HUES48 (cell line): Measurements from ENCODE around the gene OR6N1.

Source experiments
- H3K27ac ChIP-seq: one replicate; pipeline ENCODE4 v1.7.0; 2013; ENCODE audit warnings: low read depth, low read length, inconsistent platforms
- H3K27me3 ChIP-seq: 2 replicates; pipeline ENCODE4 v1.6.1; 2013; ENCODE audit warnings: mild to moderate bottlenecking, low read length; ENCODE audit not compliant: control insufficient read depth, insufficient read depth
- H3K36me3 ChIP-seq: 2 replicates; pipeline ENCODE4 v1.6.1; 2013; ENCODE audit warnings: low read length; ENCODE audit not compliant: control insufficient read depth, insufficient read depth
- H3K4me1 ChIP-seq: 2 replicates; pipeline ENCODE4 v1.6.1; 2013; ENCODE audit warnings: mild to moderate bottlenecking, low read length; ENCODE audit not compliant: control insufficient read depth, insufficient read depth
- H3K4me3 ChIP-seq: 2 replicates; pipeline ENCODE4 v1.5.1; 2013; ENCODE audit warnings: mild to moderate bottlenecking, low read depth, low read length
- H3K9ac ChIP-seq: 2 replicates; pipeline ENCODE4 v1.6.1; 2013; ENCODE audit warnings: mild to moderate bottlenecking, low read depth, low read length, moderate library complexity
- H3K9me3 ChIP-seq: 2 replicates; pipeline ENCODE4 v1.6.1; 2013; ENCODE audit warnings: low read length; ENCODE audit not compliant: control insufficient read depth, insufficient read depth

Gene OR6N1

GRCh38 chr1:158771950-158772866 lies at the start of gene OR6N1:
OR6N1 (minus strand) TSS chr1:158772195; CDS start chr1:158766682, 5,513 bp downstream.
- no peaks in the 10 kb centered on the region for H3K27me3 ChIP-seq

GRCh38 chr1:158821723-158822122 lies 49.7 kb upstream of the OR6N1 start:
- H3K9me3 ChIP-seq: 0 out of 2 replicates have a peak, but pooled peaks cover 2% of the 10 kb centered on the region
- no peaks in the 10 kb centered on the region for H3K27me3 ChIP-seq
- no peaks in the 10 kb centered on the region for H3K36me3 ChIP-seq
- no peak overlapping the region for H3K4me3 ChIP-seq
- H3K9ac ChIP-seq: no peak overlapping the region
- H3K27ac ChIP-seq: no peak overlapping the region
- H3K4me1 ChIP-seq: no peaks in the 10 kb centered on the region

More at GRCh38 chr1:158771950-158772866, at the start of gene OR6N1:
- H3K9me3 ChIP-seq: no peaks in the 10 kb centered on the region
- H3K36me3 ChIP-seq: no peaks in the 10 kb centered on the region
- no peak within 1 kb of the TSS for H3K4me3 ChIP-seq
- no peaks in the 10 kb centered on the region for H3K4me1 ChIP-seq
- no peak within 1 kb of the TSS for H3K9ac ChIP-seq
- no peak within 1 kb of the TSS for H3K27ac ChIP-seq

GRCh38 chr1:158819461-158820443 lies 47.8 kb upstream of the OR6N1 start:
- Histone ChIP-seq H3K4me3 (no peak overlapping the region), H3K27ac (no peak overlapping the region), H3K4me1 (no peaks in the 10 kb centered on the region)

GRCh38 chr1:158818975-158819431 lies 47.0 kb upstream of the OR6N1 start:
- Histone ChIP-seq H3K9me3 (0 out of 2 replicates have a peak, but pooled peaks cover 2% of the 10 kb centered on the region), H3K4me3 (no peak overlapping the region), H3K36me3 (no peaks in the 10 kb centered on the region), H3K9ac (no peak overlapping the region), H3K27ac (no peak overlapping the region), H3K4me1 (no peaks in the 10 kb centered on the region), H3K27me3 (no peaks in the 10 kb centered on the region)

More at GRCh38 chr1:158819461-158820443, 47.8 kb upstream of the OR6N1 start:
- Histone ChIP-seq H3K9ac (no peak overlapping the region), H3K36me3 (no peaks in the 10 kb centered on the region), H3K27me3 (no peaks in the 10 kb centered on the region), H3K9me3 (0 out of 2 replicates have a peak, but pooled peaks cover 2% of the 10 kb centered on the region)

GRCh38 chr1:158818560-158818959 lies 46.6 kb upstream of the OR6N1 start:
- Histone ChIP-seq H3K9me3 (no peaks in the 10 kb centered on the region), H3K36me3 (no peaks in the 10 kb centered on the region), H3K27me3 (no peaks in the 10 kb centered on the region), H3K4me1 (no peaks in the 10 kb centered on the region), H3K9ac (no peak overlapping the region), H3K4me3 (no peak overlapping the region), H3K27ac (no peak overlapping the region)

GRCh38 chr1:158814970-158815369 lies 43.0 kb upstream of the OR6N1 start:
- Histone ChIP-seq H3K4me1 (no peaks in the 10 kb centered on the region), H3K4me3 (no peak overlapping the region), H3K36me3 (no peaks in the 10 kb centered on the region), H3K9ac (no peak overlapping the region), H3K27me3 (no peaks in the 10 kb centered on the region), H3K9me3 (no peaks in the 10 kb centered on the region), H3K27ac (no peak overlapping the region)

GRCh38 chr1:158813164-158813563 lies 41.2 kb upstream of the OR6N1 start:
- Histone ChIP-seq H3K9ac (no peak overlapping the region), H3K27ac (no peak overlapping the region), H3K4me1 (no peaks in the 10 kb centered on the region), H3K36me3 (no peaks in the 10 kb centered on the region), H3K4me3 (no peak overlapping the region), H3K9me3 (no peaks in the 10 kb centered on the region), H3K27me3 (no peaks in the 10 kb centered on the region)

- Histone ChIP-seq H3K4me1 (no peaks in the 10 kb centered on the region), H3K27me3 (no peaks in the 10 kb centered on the region), H3K4me3 (no peak overlapping the region), H3K27ac (no peak overlapping the region), H3K36me3 (no peaks in the 10 kb centered on the region), H3K9me3 (no peaks in the 10 kb centered on the region), H3K9ac (no peak overlapping the region)
Measured at GRCh38 chr1:158812336-158812735, 40.3 kb upstream of the OR6N1 start.

GRCh38 chr1:158810311-158810710 lies 38.3 kb upstream of the OR6N1 start:
- H3K4me1 ChIP-seq: no peaks in the 10 kb centered on the region
- no peak overlapping the region for H3K27ac ChIP-seq
- no peaks in the 10 kb centered on the region for H3K27me3 ChIP-seq
- no peaks in the 10 kb centered on the region for H3K9me3 ChIP-seq
- H3K36me3 ChIP-seq: no peaks in the 10 kb centered on the region
- no peak overlapping the region for H3K9ac ChIP-seq
- no peak overlapping the region for H3K4me3 ChIP-seq

GRCh38 chr1:158809862-158810261 lies 37.9 kb upstream of the OR6N1 start:
- Histone ChIP-seq H3K27me3 (no peaks in the 10 kb centered on the region), H3K9ac (no peak overlapping the region), H3K36me3 (no peaks in the 10 kb centered on the region), H3K4me1 (no peaks in the 10 kb centered on the region), H3K9me3 (no peaks in the 10 kb centered on the region), H3K27ac (no peak overlapping the region), H3K4me3 (no peak overlapping the region)
